GM12865 (cell line): Measurements from ENCODE around the gene HPCAL1.

Source experiments
- DNase-seq: peaks from one replicate; pipeline ENCODE4 v3.0.0; 2010; ENCODE audit warnings: low read depth
- H3K4me3 ChIP-seq: 2 replicates; pipeline ENCODE4 v1.5.1; 2011; ENCODE audit warnings: mild to moderate bottlenecking, low read depth, low read length, control low read depth
- CTCF ChIP-seq: IDR thresholded peaks from 2 replicates; pipeline ENCODE4 v1.5.1; 2011; ENCODE audit warnings: low read length, control low read depth, low read depth, inconsistent platforms; ENCODE audit not compliant: insufficient read depth; ENCODE audit errors: missing control alignments

HPCAL1 gene

GRCh38 chr2:10328670-10329579 is 26.2 kb downstream of the HPCAL1 start:
- H3K4me3 ChIP-seq, result no peak overlapping the region
- TF ChIP-seq CTCF, result no peak
- no peak for DNase-seq

GRCh38 chr2:10329580-10329879 is 26.8 kb downstream of the HPCAL1 start:
- no peak for DNase-seq
- TF ChIP-seq CTCF, result no peak
- H3K4me3 ChIP-seq, result no peak overlapping the region

GRCh38 chr2:10329880-10330699 is 27.4 kb downstream of the HPCAL1 start:
- TF ChIP-seq CTCF, result no peak
- H3K4me3 ChIP-seq, result peak overlapping the region; percentile 52; the same call in 1 of the 2 replicates
- no peak for DNase-seq

GRCh38 chr2:10330700-10331026 is 28.0 kb downstream of the HPCAL1 start:
- DNase-seq, result no peak
- TF ChIP-seq CTCF, result no peak
- peak overlapping the region; percentile 52 for H3K4me3 ChIP-seq

DNA sequence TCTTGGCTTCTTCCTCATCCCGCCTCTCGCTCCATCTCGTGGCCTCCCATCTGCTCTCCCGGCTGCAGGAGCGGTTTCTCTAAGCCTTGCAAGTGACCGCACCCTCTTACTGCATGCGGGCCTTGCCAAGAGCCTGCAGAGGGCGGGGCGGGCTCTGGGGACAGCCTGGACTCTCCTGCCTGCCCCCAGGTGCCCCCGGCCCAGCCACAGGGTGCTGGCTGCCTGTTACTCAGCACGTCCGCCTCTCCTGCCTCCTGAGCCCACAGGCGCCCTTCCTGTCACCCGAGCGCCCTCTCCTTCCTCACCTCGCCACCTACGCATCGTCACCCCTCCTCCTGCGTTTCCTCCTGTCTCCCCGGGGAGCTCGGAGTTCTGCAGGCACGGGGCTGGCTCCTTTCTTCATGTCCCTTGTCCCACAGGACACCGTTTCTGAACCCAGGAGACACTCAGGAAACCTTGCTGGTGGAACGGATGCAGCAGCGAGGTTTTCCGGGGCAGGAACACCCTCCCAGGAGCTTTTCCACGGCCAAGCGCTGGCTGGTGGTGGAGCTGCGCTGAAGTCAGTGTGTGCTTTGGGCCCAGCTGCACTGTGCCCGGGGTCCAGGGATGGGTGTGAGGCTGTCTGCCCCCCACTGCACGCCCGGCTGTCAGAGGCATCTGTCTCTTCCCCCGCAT is 28.5 kb downstream of the HPCAL1 start:
- peak overlapping the region; percentile 52 for H3K4me3 ChIP-seq
- no peak for TF ChIP-seq CTCF
- peak; percentile 52 for DNase-seq

GRCh38 chr2:10331702-10332401 is 29.1 kb downstream of the HPCAL1 start:
- H3K4me3 ChIP-seq, result peak overlapping the region; percentile 52
- peak; percentile 47 for DNase-seq
- no peak for TF ChIP-seq CTCF
